ENCODE results near the gene ATP13A4.

GRCh38 chr3:193546129-193546528 is 8.6 kb downstream of the ATP13A4 start:
- no peak for TF ChIP-seq CTCF (IDR thresholded peaks at IDR 0.05)
- no peak for TF ChIP-seq POLR2AphosphoS5 (IDR thresholded peaks at IDR 0.05)
- TF ChIP-seq POLR2A (IDR thresholded peaks at IDR 0.05), result no peak
